ENCODE results near the gene GPD1L. TPM values are rescaled to one million over a fixed set of nuclear protein-coding genes. Genes with fewer than 3 reads are reported as not detected.
"Not testable (repeated sequence)": the region's sequence is repeated elsewhere in the genome, so short reads cannot be mapped to it uniquely, and the experiment has no call there.

GPD1L gene
- polyA plus RNA-seq, 1 donor (not counting 4 experiments of a cell fraction or from before 2014, with no cell fraction given): 4.5 TPM

DNA sequence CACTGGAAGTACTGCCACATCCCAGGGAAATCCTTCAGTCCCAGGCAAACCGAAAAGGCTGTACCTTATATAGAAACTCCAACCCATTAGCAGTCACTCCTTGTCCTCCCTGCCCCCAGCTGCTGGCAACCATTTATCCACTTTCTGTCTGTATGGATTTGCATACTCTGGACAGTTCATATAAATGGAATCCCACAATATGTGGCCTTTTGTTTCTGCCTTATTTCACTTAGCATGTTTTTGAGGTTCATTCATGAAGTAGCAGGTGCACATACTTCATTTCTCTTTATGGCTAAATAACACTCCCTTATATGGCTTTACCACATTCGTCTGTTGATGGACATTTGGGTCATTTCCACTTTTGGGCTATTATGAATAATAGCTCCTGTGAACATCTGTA lies 80.5 kb downstream of the GPD1L start:
- H3K27ac ChIP-seq (ENCODE audit: control insufficient read depth, insufficient read depth, low read length): no peak overlapping the region
- H4K20me1 ChIP-seq (ENCODE audit: control insufficient read depth, extremely low read depth, insufficient read depth, low read length): no peaks in the 10 kb centered on the region
- H3K4me2 ChIP-seq (ENCODE audit: control insufficient read depth, extremely low read depth, insufficient read depth, low read depth, low read length): no peak overlapping the region
- H3K4me1 ChIP-seq (ENCODE audit: control insufficient read depth, extremely low read depth, insufficient read depth, low read length): no peaks in the 10 kb centered on the region
- no peaks in the 10 kb centered on the region for H3K9me3 ChIP-seq (ENCODE audit: control insufficient read depth, low read depth, low read length)
- no peak for DNase-seq (ENCODE audit: low read depth, low spot score)
- FAIRE-seq: no peak
- H2AFZ ChIP-seq (ENCODE audit: control insufficient read depth, low read length): no peak overlapping the region
- dilution Hi-C loops (cut with MboI; ENCODE audit: extremely low pct_ligation_motif_present, low sequenced_read_pairs): loop anchor here (25.0 kb wide), 1 partner anchor 150 kb away; no protein-coding TSS in a partner anchor
- TF ChIP-seq CTCF (optimal IDR thresholded peaks at IDR 0.05 in 1 of 3, IDR thresholded peaks at IDR 0.05 in 1 of 3, conservative IDR thresholded peaks at IDR 0.05 in 1 of 3; ENCODE audit: extremely low read depth in 1 of 3, insufficient read depth in 2 of 3, low read length in 3 of 3) (no peak), EZH2 (IDR thresholded peaks at IDR 0.05; ENCODE audit: low read length) (no peak)
- H3K27me3 ChIP-seq (ENCODE audit: control insufficient read depth, extremely low read depth, insufficient read depth, low read length): peaks cover 12% of the 10 kb centered on the region
- H3K9ac ChIP-seq (ENCODE audit: control insufficient read depth, extremely low read depth, insufficient read depth, low read length): no peak overlapping the region
- no peaks in the 10 kb centered on the region for H3K9me1 ChIP-seq (ENCODE audit: control insufficient read depth, extremely low read depth, insufficient read depth, low read length)
- H3K79me2 ChIP-seq (ENCODE audit: control insufficient read depth, insufficient read depth, low read length): no peaks in the 10 kb centered on the region
- H3K36me3 ChIP-seq (ENCODE audit: control insufficient read depth in 2 of 2, extremely low read depth in 1 of 2, insufficient read depth in 2 of 2, low read length in 2 of 2): no peaks in the 10 kb centered on the region
- H3K4me3 ChIP-seq (ENCODE audit: control insufficient read depth in 2 of 3, extremely low read depth in 1 of 3, insufficient read depth in 2 of 3, low read depth in 1 of 3, low read length in 3 of 3): no peak overlapping the region

DNA sequence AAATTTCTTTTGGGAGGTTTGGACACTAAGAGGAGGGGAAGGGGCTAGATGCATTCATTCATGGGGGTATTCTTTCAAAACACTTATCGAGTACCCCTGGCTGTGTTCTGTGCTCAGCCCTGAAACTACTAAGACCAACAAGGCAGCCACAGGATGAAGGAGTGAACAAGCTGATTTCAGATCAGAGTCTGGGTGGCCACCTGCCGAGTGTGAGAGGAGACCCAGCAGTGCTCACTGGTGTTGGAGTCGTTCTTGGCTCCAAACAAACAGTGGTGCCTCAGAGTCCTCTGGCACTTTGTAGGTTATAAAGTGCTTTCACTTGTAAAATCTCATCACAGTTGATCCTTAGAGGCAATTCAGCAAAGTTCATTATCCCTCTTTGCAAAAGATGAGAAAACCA lies 83.3 kb downstream of the GPD1L start:
- H3K79me2 ChIP-seq (ENCODE audit: control insufficient read depth, insufficient read depth, low read length): no peaks in the 10 kb centered on the region
- no peaks in the 10 kb centered on the region for H4K20me1 ChIP-seq (ENCODE audit: control insufficient read depth, extremely low read depth, insufficient read depth, low read length)
- peaks cover 17% of the 10 kb centered on the region for H3K27me3 ChIP-seq (ENCODE audit: control insufficient read depth, extremely low read depth, insufficient read depth, low read length)
- dilution Hi-C loops (cut with MboI; ENCODE audit: extremely low pct_ligation_motif_present, low sequenced_read_pairs): loop anchor here (25.0 kb wide), 1 partner anchor 148 kb away; no protein-coding TSS in a partner anchor
- no peak for TF ChIP-seq EZH2 (IDR thresholded peaks at IDR 0.05; ENCODE audit: low read length)
- no peak for TF ChIP-seq CTCF (optimal IDR thresholded peaks at IDR 0.05 in 1 of 3, IDR thresholded peaks at IDR 0.05 in 1 of 3, conservative IDR thresholded peaks at IDR 0.05 in 1 of 3; ENCODE audit: extremely low read depth in 1 of 3, insufficient read depth in 2 of 3, low read length in 3 of 3)
- no peak overlapping the region for H3K9ac ChIP-seq (ENCODE audit: control insufficient read depth, extremely low read depth, insufficient read depth, low read length)
- no peaks in the 10 kb centered on the region for H3K9me3 ChIP-seq (ENCODE audit: control insufficient read depth, low read depth, low read length)
- H2AFZ ChIP-seq (ENCODE audit: control insufficient read depth, low read length): no peak overlapping the region
- no peaks in the 10 kb centered on the region for H3K9me1 ChIP-seq (ENCODE audit: control insufficient read depth, extremely low read depth, insufficient read depth, low read length)
- no peak for DNase-seq (ENCODE audit: low read depth, low spot score)
- no peak overlapping the region for H3K4me3 ChIP-seq (ENCODE audit: control insufficient read depth in 2 of 3, extremely low read depth in 1 of 3, insufficient read depth in 2 of 3, low read depth in 1 of 3, low read length in 3 of 3)
- no peak overlapping the region for H3K4me2 ChIP-seq (ENCODE audit: control insufficient read depth, extremely low read depth, insufficient read depth, low read depth, low read length)
- no peak for FAIRE-seq
- H3K4me1 ChIP-seq (ENCODE audit: control insufficient read depth, extremely low read depth, insufficient read depth, low read length): no peaks in the 10 kb centered on the region
- H3K36me3 ChIP-seq (ENCODE audit: control insufficient read depth in 2 of 2, extremely low read depth in 1 of 2, insufficient read depth in 2 of 2, low read length in 2 of 2): no peaks in the 10 kb centered on the region
- H3K27ac ChIP-seq (ENCODE audit: control insufficient read depth, insufficient read depth, low read length): no peak overlapping the region

DNA sequence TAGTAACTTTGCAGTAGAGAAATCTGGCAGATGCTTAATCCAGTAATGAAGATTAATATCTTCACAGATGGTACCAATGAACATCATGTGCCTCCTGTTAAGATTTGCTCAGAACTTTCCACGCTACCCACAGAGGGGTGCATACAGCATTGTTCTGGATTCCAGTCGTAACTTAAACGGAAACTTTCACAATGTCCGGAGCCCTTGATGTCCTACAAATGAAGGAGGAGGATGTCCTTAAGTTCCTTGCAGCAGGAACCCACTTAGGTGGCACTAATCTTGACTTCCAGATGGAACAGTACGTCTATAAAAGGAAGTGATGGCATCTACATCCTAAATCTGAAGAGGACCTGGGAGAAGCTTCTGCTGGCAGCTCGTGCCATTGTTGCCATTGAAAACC lies 84.1 kb downstream of the GPD1L start:
- H3K79me2 ChIP-seq (ENCODE audit: control insufficient read depth, insufficient read depth, low read length); H3K4me3 ChIP-seq (ENCODE audit: control insufficient read depth in 2 of 3, extremely low read depth in 1 of 3, insufficient read depth in 2 of 3, low read depth in 1 of 3, low read length in 3 of 3); H3K4me2 ChIP-seq (ENCODE audit: control insufficient read depth, extremely low read depth, insufficient read depth, low read depth, low read length); H3K9me1 ChIP-seq (ENCODE audit: control insufficient read depth, extremely low read depth, insufficient read depth, low read length); H4K20me1 ChIP-seq (ENCODE audit: control insufficient read depth, extremely low read depth, insufficient read depth, low read length); H2AFZ ChIP-seq (ENCODE audit: control insufficient read depth, low read length); DNase-seq (ENCODE audit: low read depth, low spot score); H3K36me3 ChIP-seq (ENCODE audit: control insufficient read depth in 2 of 2, extremely low read depth in 1 of 2, insufficient read depth in 2 of 2, low read length in 2 of 2); H3K9me3 ChIP-seq (ENCODE audit: control insufficient read depth, low read depth, low read length); H3K27ac ChIP-seq (ENCODE audit: control insufficient read depth, insufficient read depth, low read length); H3K9ac ChIP-seq (ENCODE audit: control insufficient read depth, extremely low read depth, insufficient read depth, low read length); H3K4me1 ChIP-seq (ENCODE audit: control insufficient read depth, extremely low read depth, insufficient read depth, low read length); FAIRE-seq: not testable (repeated sequence)
- dilution Hi-C loops (cut with MboI; ENCODE audit: extremely low pct_ligation_motif_present, low sequenced_read_pairs): loop anchor here (25.0 kb wide), 1 partner anchor 147 kb away; no protein-coding TSS in a partner anchor
- H3K27me3 ChIP-seq (ENCODE audit: control insufficient read depth, extremely low read depth, insufficient read depth, low read length): peaks cover 17% of the 10 kb centered on the region

All from keratinocyte (primary cell).